ENCODE data around the gene PRPF6.
A peak's percentile ranks its signal among the peaks of the same experiment; 100 is the strongest.

Gene PRPF6

DNA sequence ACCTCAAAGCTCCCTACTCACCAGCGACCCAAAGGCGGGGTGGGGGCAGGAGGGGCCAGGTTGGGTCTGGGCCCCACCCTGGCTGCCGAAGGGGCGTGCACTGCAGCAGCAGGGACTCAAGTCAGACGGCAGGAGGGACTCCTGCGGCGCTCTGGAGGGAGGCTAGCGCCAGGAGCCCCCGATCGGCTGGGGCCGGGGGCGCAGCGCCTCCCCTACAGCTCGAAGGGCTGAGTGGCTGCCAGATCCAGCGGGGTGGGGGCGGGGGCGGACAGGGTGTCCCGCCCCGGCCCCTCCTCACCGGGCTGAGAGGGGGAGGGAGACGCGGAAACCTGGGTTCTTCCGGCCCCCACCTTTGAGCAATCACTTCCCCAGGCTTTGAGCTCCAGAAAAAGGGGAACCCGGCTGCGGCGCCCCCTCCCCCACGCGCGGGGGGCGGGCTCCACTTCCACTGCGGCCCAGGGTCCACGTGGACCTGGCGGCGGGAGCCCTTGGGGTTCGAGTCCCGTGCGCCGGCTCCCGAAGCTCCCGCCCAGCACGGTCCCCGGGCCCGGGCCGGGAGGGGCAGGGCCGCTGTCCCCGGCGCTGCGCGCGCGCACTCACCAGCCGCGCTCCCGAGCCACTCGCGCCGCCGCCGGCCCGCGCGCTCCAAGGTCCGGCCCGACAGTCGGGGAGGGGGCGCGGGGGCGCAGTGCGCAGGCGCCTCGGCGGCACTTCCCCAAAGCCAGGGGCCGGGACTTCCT, 98.5 kb downstream of the PRPF6 start, which contains the start of gene RGS19:
Gene RGS19, minus strand, starts transcription at position 246 of the 740 bp plus-strand sequence. CDS start 2,632 bp downstream, outside the sequence.
- peak; percentile 72 for DNase-seq

DNA sequence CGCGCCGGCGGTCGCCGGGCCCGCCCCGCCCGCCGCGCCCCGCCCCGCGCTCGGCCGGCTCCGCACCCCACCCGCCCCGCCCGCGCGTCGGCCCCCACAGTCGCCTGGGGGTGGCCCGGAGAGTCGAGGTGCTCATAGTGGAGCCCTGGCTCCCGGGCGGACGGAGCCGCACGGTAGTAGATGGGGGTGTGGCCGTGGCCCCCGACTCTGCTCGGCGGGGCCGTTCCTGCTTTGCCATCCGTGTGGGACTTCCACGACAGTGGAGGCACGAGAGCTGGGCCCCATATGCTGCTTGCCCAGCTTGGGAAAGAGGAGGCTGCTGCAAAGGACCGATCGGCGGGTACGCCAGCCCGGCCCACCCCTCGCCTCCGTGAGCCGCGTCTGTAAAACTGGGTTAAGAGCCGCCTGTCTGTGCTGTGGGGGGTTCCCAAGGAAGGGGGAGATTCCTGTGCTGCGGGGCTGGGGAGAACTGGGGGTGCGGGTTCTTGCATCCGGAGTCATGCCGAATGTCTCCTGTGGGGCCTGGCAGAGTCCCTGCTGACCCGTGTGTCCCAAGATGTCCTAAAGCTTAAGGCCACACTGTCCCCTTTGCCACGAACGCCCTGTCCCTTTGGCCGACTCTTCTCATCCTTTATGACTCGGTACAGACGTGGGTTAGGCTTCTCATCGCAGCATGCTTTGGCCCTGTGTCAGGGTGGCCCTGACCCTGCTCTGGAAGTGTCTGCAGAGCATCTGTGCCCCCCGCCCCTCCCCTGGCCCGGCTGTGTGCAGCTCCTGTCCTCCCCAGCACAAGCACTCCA, 99.3 kb downstream of the PRPF6 start, which contains the start of gene OPRL1:
Gene OPRL1, plus strand, starts transcription at position 70 of the 800 bp plus-strand sequence. CDS start 12,639 bp downstream, outside the sequence.
- no peak for DNase-seq

DNA sequence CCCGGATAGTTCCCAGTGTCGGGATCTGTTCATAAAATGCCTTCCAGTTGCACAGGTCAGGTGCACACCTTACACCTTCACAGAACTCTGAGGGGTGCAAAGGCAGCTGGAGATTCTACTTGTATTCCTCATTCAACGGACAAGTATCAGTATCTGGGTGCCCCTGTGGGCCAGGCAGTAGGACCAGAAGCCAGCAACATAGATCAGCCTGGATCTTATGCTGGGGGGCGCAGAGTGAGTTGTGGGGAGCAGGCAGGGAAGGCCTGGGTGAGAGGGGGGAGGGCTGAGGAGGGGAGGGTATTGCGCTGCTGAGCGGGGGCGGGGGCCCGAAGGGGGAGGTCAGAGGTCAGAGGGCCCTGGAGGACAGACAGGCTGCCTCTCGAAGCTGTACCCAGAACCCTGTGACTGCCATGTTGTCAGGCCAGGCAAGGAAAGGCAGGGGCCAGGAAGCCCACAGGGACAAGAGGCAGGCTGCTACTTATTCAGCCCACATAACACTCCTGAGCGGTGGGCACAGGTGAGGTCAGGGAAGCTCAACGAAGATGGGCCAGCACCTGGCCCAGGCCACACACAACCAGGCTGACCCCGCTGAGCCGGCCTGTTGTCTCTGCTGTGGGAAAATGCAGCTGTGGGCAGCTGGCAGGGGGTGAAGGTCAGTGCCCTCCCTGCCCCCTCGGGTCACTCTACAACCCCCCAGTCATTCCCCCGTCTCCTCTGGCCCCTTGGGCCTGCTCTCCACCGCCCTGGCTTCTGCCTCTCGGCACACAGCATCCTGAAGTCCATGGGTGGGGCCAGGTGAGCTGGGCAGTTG, 100.1 kb downstream of the PRPF6 start:
- no peak for DNase-seq

DNA sequence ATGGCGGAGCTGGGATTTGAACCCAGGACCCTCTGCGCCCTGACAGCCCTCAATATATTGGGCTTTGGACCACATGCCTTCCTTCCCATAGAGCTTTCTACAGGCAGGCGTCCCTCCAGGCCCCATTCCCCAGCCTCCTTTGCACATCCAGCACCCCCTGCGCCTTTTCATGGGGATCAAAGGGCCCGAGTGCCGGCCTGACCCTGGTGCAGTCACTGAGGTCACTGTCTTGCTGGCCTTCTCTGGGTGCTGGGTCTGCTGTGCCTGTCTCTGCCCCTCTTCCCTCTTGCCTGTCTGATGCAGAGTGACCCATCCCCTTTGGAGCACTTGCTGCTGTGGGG, 100.7 kb downstream of the PRPF6 start:
- no peak for DNase-seq

DNA sequence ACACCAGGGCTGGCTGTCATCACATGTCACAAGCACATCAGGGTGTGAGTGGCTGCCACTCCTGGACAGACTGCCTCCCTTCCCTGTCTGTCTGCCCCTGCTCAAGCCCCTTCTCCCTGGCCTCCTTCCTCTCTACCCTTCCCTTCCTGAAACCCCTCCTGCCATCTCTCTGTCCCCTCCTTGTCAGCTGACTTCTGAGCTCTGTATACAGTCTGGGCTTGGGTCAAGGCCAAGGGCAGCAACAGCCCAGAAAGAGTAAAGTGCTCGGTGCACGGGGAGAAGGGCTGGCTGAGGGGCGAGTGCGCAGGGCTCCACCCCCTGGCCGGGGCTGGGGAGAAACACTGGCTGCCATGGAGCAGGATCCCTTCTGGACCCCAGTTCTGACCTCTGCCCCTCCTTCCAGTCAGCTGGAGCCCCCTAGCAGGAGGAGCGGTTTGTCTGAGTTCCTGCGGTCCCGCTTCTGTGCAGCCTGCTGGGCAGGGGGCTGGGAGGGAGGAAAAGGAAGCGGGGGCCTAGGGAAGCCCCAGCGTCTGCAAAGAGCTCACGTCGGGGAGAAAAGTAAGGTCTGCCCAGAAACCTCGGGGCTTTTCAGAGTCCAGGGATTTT, 101.3 kb downstream of the PRPF6 start:
- no peak for DNase-seq
